Smooth muscle cell (in vitro differentiated cells): Measurements from ENCODE around the gene AIFM1. TPM values are rescaled to one million over a fixed set of nuclear protein-coding genes. Genes with fewer than 3 reads are reported as not detected.

ENCODE experiments used
- DNase-seq: peaks from one replicate; lab custom pipeline; 2025; ENCODE audit not compliant: unreplicated experiment; lab: John Stamatoyannopoulos, UW
- H2AFZ ChIP-seq: fragments of 200-600 bp; sonication (generic); 2 replicates; pipeline ENCODE4 v1.6.0; 2016; ENCODE audit warnings: antibody characterized with exemption, low read depth, mild to moderate bottlenecking
- H3F3A ChIP-seq: fragments of 200-600 bp; sonication (generic); 2 replicates; pipeline ENCODE4 v1.6.0; 2017; ENCODE audit warnings: antibody characterized with exemption, low read depth
- H3K27ac ChIP-seq: fragments of 200-600 bp; sonication (generic); 2 replicates; pipeline ENCODE4 v1.5.1; 2016; ENCODE audit warnings: low read depth, mild to moderate bottlenecking
- H3K27me3 ChIP-seq: fragments of 200-600 bp; sonication (generic); 2 replicates; pipeline ENCODE4 v1.6.1; 2016; ENCODE audit warnings: low read depth, mild to moderate bottlenecking
- H3K36me3 ChIP-seq: fragments of 200-600 bp; sonication (generic); 2 replicates; pipeline ENCODE4 v1.5.1; 2016; ENCODE audit warnings: low read depth
- H3K4me1 ChIP-seq: fragments of 200-600 bp; sonication (generic); 2 replicates; pipeline ENCODE4 v1.5.1; 2016; ENCODE audit warnings: low read depth
- H3K4me2 ChIP-seq: fragments of 200-600 bp; sonication (generic); 2 replicates; pipeline ENCODE4 v1.6.0; 2016; ENCODE audit warnings: mild to moderate bottlenecking
- H3K4me3 ChIP-seq: fragments of 200-600 bp; sonication (generic); 2 replicates; pipeline ENCODE4 v1.5.1; 2016; ENCODE audit warnings: mild to moderate bottlenecking
- H3K79me2 ChIP-seq: fragments of 200-600 bp; sonication (generic); 2 replicates; pipeline ENCODE4 v1.6.0; 2016; ENCODE audit warnings: low read depth, mild to moderate bottlenecking
- H3K9ac ChIP-seq: fragments of 200-600 bp; sonication (generic); 2 replicates; pipeline ENCODE4 v1.6.0; 2016; ENCODE audit warnings: low read depth
- H3K9me3 ChIP-seq: fragments of 200-600 bp; sonication (generic); replicated peaks from 2 replicates; pipeline ENCODE4 v1.5.1; 2016; ENCODE audit warnings: low read depth
- H4K20me1 ChIP-seq: fragments of 200-600 bp; sonication (generic); 2 replicates; pipeline ENCODE4 v1.6.0; 2016; ENCODE audit warnings: low read depth
- CTCF ChIP-seq: fragments of 200-600 bp; sonication (generic); IDR thresholded peaks from 2 replicates; pipeline ENCODE4 v1.5.1; 2017; ENCODE audit warnings: borderline replicate concordance, mild to moderate bottlenecking, antibody characterized with exemption; ENCODE audit not compliant: insufficient read depth, poor library complexity, severe bottlenecking
- WGBS: methylation state at CpG from one replicate; pipeline ENCODE4 v1.1.7; 2016; ENCODE audit warnings: low lambda C conversion rate; 5-methylcytosine and 5-hydroxymethylcytosine counted together
- polyA plus RNA-seq: library from polyadenylated mRNA; unstranded; fragments of >200 nt; fragmentation: Nextera tagmentation; extraction: Ambion mirVana; gene quantifications from 2 replicates; pipeline ENCODE4 v1.2.1, GENCODE V29; 2016
- total RNA-seq: library from RNA; depleted of rRNA; stranded (reverse); fragments of >200 nt; gene quantifications from 2 replicates; pipeline ENCODE4 v1.2.3, GENCODE V29; 2014

The AIFM1 gene
- total and polyA plus RNA-seq, 2 experiments from 2014 or later: 35.8 to 39.0 TPM

- no peaks in the 10 kb centered on the region for H3K9me3 ChIP-seq
- no peaks in the 10 kb centered on the region for H3K4me1 ChIP-seq
- TF ChIP-seq CTCF: no peak
- no peaks in the 10 kb centered on the region for H3K27me3 ChIP-seq
- H3K4me3 ChIP-seq: no peak overlapping the region
- H3K9ac ChIP-seq: no peak overlapping the region
- no peak for DNase-seq
- H3K27ac ChIP-seq: no peak overlapping the region
- 72% methylated on average over 4 of the region's 4 CpGs for WGBS
- H3K36me3 ChIP-seq: no peaks in the 10 kb centered on the region
- no peaks in the 10 kb centered on the region for H4K20me1 ChIP-seq
- no peak overlapping the region for H3K4me2 ChIP-seq
- H3F3A ChIP-seq: no peaks in the 10 kb centered on the region
- no peaks in the 10 kb centered on the region for H3K79me2 ChIP-seq
- no peak overlapping the region for H2AFZ ChIP-seq
Observed at GRCh38 chrX:130211415-130212186, 46.0 kb upstream of the AIFM1 start.

- H4K20me1 ChIP-seq: no peaks in the 10 kb centered on the region
- no peaks in the 10 kb centered on the region for H3K9me3 ChIP-seq
- H3K9ac ChIP-seq: no peak overlapping the region
- H3K4me2 ChIP-seq: no peak overlapping the region
- no peaks in the 10 kb centered on the region for H3K4me1 ChIP-seq
- H3K27ac ChIP-seq: no peak overlapping the region
- no peak overlapping the region for H2AFZ ChIP-seq
- no peaks in the 10 kb centered on the region for H3K27me3 ChIP-seq
- TF ChIP-seq CTCF: no peak
- 13% methylated on average over 1 of the region's 1 CpG for WGBS
- DNase-seq: no peak
- H3K79me2 ChIP-seq: no peaks in the 10 kb centered on the region
- H3K36me3 ChIP-seq: no peaks in the 10 kb centered on the region
- H3K4me3 ChIP-seq: no peak overlapping the region
- no peaks in the 10 kb centered on the region for H3F3A ChIP-seq
Observed at GRCh38 chrX:130204647-130205046, 39.0 kb upstream of the AIFM1 start.

- DNase-seq: no peak
- no peak for TF ChIP-seq CTCF
- Histone ChIP-seq H3K4me3 (no peak overlapping the region), H3K79me2 (no peaks in the 10 kb centered on the region), H4K20me1 (no peaks in the 10 kb centered on the region), H2AFZ (no peak overlapping the region), H3K4me1 (no peaks in the 10 kb centered on the region), H3K27me3 (no peaks in the 10 kb centered on the region), H3K27ac (no peak overlapping the region), H3F3A (no peaks in the 10 kb centered on the region), H3K4me2 (no peak overlapping the region), H3K36me3 (no peaks in the 10 kb centered on the region), H3K9me3 (no peaks in the 10 kb centered on the region), H3K9ac (no peak overlapping the region)
- WGBS: 74% methylated on average over 5 of the region's 5 CpGs
Observed at GRCh38 chrX:130197464-130197863, 31.8 kb upstream of the AIFM1 start.

- H2AFZ ChIP-seq: no peak overlapping the region
- no peak for DNase-seq
- H3K27ac ChIP-seq: no peak overlapping the region
- no peaks in the 10 kb centered on the region for H3K27me3 ChIP-seq
- no peaks in the 10 kb centered on the region for H3K9me3 ChIP-seq
- H3K4me3 ChIP-seq: no peak overlapping the region
- H4K20me1 ChIP-seq: no peaks in the 10 kb centered on the region
- H3K9ac ChIP-seq: no peak overlapping the region
- H3F3A ChIP-seq: no peaks in the 10 kb centered on the region
- no peak for TF ChIP-seq CTCF
- H3K4me2 ChIP-seq: no peak overlapping the region
- no peaks in the 10 kb centered on the region for H3K79me2 ChIP-seq
- WGBS: 75% methylated on average over 7 of the region's 7 CpGs
- no peaks in the 10 kb centered on the region for H3K36me3 ChIP-seq
- no peaks in the 10 kb centered on the region for H3K4me1 ChIP-seq
Observed at GRCh38 chrX:130196466-130196865, 30.8 kb upstream of the AIFM1 start.
